Spinal cord (tissue), 10 donors: Measurements from ENCODE around the gene ZNF223. TPM values are rescaled to one million over a fixed set of nuclear protein-coding genes. Genes with fewer than 3 reads are reported as not detected.

Source experiments
- DNase-seq, 6 donors: peaks; one replicate each; pipeline versions ENCODE4 v3.0.0 to v3.0.0-alpha.2; 2013 to 2015; ENCODE audit warnings: low spot score in 6 of 6, low read depth in 4 of 6
- H3K27ac ChIP-seq: one replicate; pipeline ENCODE4 v1.5.1; 2013; ENCODE audit warnings: low read depth, low read length, control low read depth
- H3K27me3 ChIP-seq: one replicate; pipeline ENCODE4 v1.6.1; 2013; ENCODE audit warnings: low read length; ENCODE audit not compliant: control insufficient read depth, insufficient read depth
- H3K36me3 ChIP-seq: one replicate; pipeline ENCODE4 v1.6.1; 2013; ENCODE audit warnings: low read length; ENCODE audit not compliant: control insufficient read depth, insufficient read depth
- H3K4me1 ChIP-seq: one replicate; pipeline ENCODE4 v1.6.1; 2013; ENCODE audit warnings: low read length; ENCODE audit not compliant: control insufficient read depth, insufficient read depth
- H3K4me3 ChIP-seq: one replicate; pipeline ENCODE4 v1.5.1; 2013; ENCODE audit warnings: low read depth, low read length, control low read depth
- H3K9me3 ChIP-seq: one replicate; pipeline ENCODE4 v1.6.1; 2013; ENCODE audit warnings: low read length; ENCODE audit not compliant: control insufficient read depth, insufficient read depth
- WGBS: methylation state at CpG from one replicate; pipeline ENCODE4 v1.1.5; 2013; ENCODE audit warnings: missing lambda C conversion rate; ENCODE audit not compliant: insufficient coverage; 5-methylcytosine and 5-hydroxymethylcytosine counted together
- polyA plus RNA-seq, 2 donors: library from polyadenylated mRNA; unstranded; fragments of 120-200 nt; gene quantifications; one replicate each; pipeline ENCODE4 v1.2.1, GENCODE V29; 2013; ENCODE audit not compliant: insufficient read length in 2 of 2
- total RNA-seq, 2 donors: library from RNA; depleted of rRNA in 1 of 2; stranded (reverse); fragments of 120-200 nt in 1 of 2; fragments of >200 nt in 1 of 2; gene quantifications; one replicate each; pipeline versions ENCODE4 v1.2.3 to v1.2.4, GENCODE V29; 2013 to 2014
- donor health status: healthy.

The ZNF223 gene
- total and polyA plus RNA-seq, 4 donors = 9.6 to 14.4 (median 11.4) TPM

DNA sequence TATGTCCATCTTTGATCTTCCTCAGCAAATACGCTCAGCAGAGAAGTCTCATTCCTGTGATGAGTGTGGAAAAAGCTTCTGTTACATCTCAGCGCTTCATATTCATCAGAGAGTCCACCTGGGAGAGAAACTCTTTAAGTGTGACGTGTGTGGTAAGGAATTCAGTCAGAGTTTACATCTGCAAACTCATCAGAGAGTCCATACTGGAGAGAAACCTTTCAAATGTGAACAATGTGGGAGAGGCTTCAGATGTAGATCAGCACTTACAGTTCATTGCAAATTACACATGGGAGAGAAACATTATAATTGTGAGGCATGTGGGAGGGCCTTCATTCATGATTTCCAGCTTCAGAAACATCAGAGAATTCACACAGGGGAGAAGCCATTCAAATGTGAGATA lies 14.5 kb downstream of the ZNF223 start:
- Histone ChIP-seq H3K4me3 (no peak overlapping the region), H3K27me3 (no peaks in the 10 kb centered on the region), H3K9me3 (peaks cover 3% of the 10 kb centered on the region), H3K27ac (no peak overlapping the region), H3K36me3 (peaks cover 29% of the 10 kb centered on the region), H3K4me1 (no peaks in the 10 kb centered on the region)
- no CpG with 5 or more reads among the region's 3 CpGs for WGBS
- no peak for DNase-seq

DNA sequence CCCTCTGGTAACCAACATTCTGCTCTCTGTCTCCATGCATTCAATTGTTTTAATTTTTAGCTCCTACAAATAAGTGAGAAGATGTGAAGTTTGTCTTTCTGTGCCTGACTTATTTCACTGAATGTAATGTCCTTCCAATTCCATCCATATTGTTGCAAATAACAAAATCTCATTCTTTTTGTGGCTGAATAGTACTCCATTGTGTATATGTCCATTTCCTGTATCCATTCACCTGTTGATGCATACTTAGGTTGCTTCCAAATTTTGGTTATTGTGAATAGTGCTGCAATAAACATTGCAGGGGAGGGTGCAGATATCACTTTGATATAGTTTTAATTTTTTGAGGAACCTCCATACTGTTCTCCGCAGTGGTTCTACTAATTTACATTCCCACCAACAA lies 17.6 kb downstream of the ZNF223 start:
- WGBS = no CpG with 5 or more reads among the region's 1 CpG
- Histone ChIP-seq H3K4me1 (peaks cover 6% of the 10 kb centered on the region), H3K4me3 (no peak overlapping the region), H3K27me3 (no peaks in the 10 kb centered on the region), H3K9me3 (peaks cover 3% of the 10 kb centered on the region), H3K27ac (no peak overlapping the region), H3K36me3 (peaks cover 22% of the 10 kb centered on the region)
- no peak for DNase-seq

DNA sequence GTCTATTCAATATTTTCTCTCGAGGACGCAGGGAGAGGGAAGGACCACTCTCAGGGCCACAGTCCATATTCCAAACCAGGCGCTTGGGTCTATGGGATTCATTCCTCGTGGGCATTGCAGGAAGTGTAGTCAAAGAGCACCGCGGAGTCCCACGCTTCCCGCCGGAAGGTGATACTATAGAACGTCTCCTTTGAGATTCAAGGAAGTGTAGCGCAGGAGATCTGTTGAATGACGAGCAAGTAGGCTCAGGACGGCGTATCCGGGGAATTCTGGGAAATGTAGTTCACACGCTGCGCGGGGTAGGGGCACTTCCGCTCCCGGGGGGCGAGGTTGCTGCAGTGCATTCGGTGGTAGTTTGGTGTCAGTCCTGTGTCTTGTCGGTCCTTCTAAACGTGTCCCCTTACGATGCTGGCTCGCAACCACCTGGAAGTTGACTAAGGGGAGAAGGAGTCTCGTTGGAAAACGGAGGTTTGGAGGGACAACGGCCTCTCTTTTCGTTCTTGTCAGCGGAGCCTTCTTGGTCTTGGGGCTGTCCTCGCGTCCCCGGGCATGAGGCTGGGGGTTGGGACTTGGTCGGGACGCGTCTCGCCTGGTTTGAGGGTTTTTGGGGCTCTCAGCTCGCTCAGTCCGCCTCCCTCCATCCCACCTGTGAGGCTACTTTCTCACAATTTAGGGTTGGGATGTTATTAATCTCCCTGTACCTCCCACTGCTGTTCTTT lies 20.1 kb downstream of the ZNF223 start, which contains the start of gene ZNF284:
Gene ZNF284, plus strand, starts transcription at position 336 of the 719 bp plus-strand sequence. CDS start 4,231 bp downstream, outside the sequence.
- H3K27me3 ChIP-seq = no peaks in the 10 kb centered on the region
- peaks cover 10% of the 10 kb centered on the region for H3K36me3 ChIP-seq
- DNase-seq = peak; percentile 86 to 99 (median 90)
- WGBS = 0% methylated on average over 28 of the region's 40 CpGs
- peak within 1 kb of the TSS; percentile 27 for H3K27ac ChIP-seq
- H3K4me1 ChIP-seq = peaks cover 6% of the 10 kb centered on the region
- peak within 1 kb of the TSS; percentile 70 for H3K4me3 ChIP-seq
- H3K9me3 ChIP-seq = peaks cover under 1% of the 10 kb centered on the region

DNA sequence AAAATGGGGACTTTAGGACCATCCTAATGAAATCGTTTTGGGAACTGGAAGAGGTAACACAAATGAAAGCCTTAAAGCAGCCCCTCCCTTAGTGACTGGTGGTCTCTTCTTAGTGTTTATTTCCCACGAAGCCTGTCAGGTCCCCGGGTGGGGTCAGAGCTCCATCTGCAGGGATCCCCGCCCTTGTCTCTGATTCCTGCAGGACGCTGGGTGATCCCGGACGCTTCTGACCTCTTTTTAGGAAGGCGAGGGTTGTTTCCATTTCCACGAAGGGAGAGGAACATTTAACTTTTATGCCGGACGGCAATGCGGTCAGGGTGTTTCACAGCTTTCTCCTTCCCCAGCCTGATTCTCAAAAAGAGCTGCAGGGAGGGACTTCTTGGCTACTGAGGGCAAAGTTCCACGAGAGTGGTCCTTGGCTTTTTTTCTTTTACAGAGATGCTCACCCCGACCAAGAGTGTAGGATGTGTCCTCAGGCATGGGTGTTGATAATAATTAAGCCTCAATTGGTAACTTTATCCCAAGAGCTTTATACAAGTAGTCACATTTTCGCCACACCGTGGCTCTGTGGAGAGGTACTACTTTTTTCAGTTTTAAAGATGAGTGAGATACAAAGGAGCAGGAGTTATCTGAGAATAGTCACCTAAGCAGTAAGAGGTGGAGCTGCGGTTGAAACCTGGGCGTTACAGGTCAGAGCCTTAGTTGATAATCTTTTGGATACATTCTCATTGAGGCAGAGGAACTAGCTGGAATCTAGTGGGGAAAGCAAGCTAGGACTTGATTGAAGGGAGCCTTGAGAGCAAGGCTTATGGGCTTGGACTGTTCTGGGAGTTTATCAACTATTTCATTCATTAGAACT lies 20.9 kb downstream of the ZNF223 start:
- H3K4me1 ChIP-seq = peaks cover 6% of the 10 kb centered on the region
- DNase-seq = peak in 1 of 6 donors; percentile 6
- H3K4me3 ChIP-seq = peak overlapping the region; percentile 70
- no peak overlapping the region for H3K27ac ChIP-seq
- H3K36me3 ChIP-seq = peaks cover 4% of the 10 kb centered on the region
- WGBS = 27% methylated on average over 14 of the region's 18 CpGs
- H3K9me3 ChIP-seq = no peaks in the 10 kb centered on the region
- H3K27me3 ChIP-seq = no peaks in the 10 kb centered on the region

DNA sequence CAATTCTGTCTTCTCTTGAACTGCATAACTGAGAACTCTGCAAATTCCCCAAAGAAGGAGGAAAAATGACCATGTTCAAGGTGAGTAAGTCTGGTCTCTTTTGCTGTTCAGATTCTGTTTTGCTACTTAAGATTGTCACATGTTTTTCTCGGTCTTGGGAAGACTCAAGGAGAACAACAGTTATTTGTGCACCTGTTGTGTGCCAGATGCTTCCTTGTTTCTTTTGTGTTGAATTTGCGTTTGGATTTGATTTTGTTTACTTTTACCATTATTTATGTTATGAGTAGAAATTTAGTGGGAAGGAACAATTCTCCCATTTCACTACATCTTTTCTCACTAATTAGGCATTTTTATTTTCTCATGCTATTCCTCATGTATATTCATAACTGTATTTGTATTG lies 24.5 kb downstream of the ZNF223 start:
- H3K9me3 ChIP-seq = no peaks in the 10 kb centered on the region

DNA sequence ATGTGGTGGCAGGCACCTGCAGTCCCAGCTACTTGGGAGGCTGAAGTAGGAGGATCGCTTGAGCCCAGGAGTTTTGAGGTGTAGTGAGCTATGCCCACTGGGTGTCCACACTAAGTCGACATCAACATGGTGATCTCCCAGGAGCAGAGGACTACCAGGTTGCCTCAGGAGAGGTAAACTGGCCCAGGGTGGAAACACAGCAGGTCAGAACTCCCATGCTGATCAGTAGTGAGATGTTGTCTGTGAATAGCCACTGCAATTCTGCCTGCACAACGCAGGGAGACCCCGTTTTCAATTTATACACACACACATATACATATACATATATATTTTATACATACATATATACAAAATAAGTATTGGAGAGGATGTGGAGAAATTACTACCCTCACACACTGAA lies 40.3 kb downstream of the ZNF223 start:
- WGBS = 81% methylated on average over 2 of the region's 4 CpGs
- DNase-seq = no peak
- Histone ChIP-seq H3K27ac (no peak overlapping the region), H3K4me1 (peaks cover 6% of the 10 kb centered on the region), H3K36me3 (peaks cover 12% of the 10 kb centered on the region), H3K9me3 (no peaks in the 10 kb centered on the region), H3K27me3 (no peaks in the 10 kb centered on the region), H3K4me3 (no peak overlapping the region)

More for the DNA sequence above, 24.5 kb downstream of the ZNF223 start:
- Histone ChIP-seq H3K4me1 (peaks cover 6% of the 10 kb centered on the region), H3K4me3 (no peak overlapping the region), H3K27ac (no peak overlapping the region), H3K36me3 (peaks cover 18% of the 10 kb centered on the region), H3K27me3 (no peaks in the 10 kb centered on the region)
- WGBS = 80% methylated on average over 1 of the region's 2 CpGs
- no peak for DNase-seq

DNA sequence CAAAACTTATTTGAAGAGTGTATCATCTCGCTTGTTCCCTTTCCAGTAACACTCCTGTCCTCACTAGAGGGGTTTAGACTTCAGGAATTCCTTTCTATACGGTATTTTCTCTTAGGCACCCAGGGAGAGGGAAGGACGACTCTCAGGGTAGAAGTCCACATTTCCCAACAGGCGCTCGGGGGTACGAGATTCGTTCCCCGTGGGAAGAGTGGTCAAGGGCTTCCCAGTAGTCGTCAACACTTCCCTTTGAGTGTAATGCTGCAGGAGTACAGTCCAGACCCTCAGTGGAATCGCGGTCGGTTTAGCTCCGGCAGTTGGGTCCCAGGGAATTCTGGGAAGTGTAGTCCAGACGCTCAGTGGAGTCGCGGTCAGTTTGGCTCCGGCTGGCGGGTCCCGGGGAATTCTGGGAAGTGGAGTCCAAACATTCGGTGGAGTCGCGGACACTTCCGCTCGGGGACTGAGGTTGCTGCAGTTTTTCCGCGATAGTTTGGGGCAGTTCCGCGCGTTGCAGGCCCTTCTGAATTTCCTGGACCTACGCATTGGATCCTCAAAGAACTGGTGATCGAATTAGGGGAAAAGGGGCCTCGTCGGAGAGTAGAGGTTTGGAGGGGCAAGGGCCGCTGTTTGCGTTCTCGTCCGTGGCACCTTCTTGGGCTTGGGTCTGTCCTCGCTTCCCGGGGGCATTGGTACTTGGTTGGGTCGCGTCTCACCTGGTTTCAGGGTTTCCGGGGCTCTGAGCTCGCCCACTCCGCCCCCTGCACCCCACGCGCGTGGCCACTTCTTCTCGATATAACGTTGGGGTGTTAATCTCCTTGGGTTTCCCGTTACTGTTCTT lies 42.3 kb downstream of the ZNF223 start, which contains the start of gene ZNF224:
Gene ZNF224, plus strand, starts transcription at position 431 of the 835 bp plus-strand sequence. CDS start 3,513 bp downstream, outside the sequence.
- Histone ChIP-seq H3K27me3 (no peaks in the 10 kb centered on the region), H3K36me3 (peaks cover 9% of the 10 kb centered on the region), H3K4me3 (peak within 1 kb of the TSS; percentile 81), H3K4me1 (peaks cover 6% of the 10 kb centered on the region), H3K27ac (peak within 1 kb of the TSS; percentile 78), H3K9me3 (no peaks in the 10 kb centered on the region)
- under 1% methylated on average over 48 of the region's 50 CpGs for WGBS
- DNase-seq = peak; percentile 88 to 99 (median 92)

DNA sequence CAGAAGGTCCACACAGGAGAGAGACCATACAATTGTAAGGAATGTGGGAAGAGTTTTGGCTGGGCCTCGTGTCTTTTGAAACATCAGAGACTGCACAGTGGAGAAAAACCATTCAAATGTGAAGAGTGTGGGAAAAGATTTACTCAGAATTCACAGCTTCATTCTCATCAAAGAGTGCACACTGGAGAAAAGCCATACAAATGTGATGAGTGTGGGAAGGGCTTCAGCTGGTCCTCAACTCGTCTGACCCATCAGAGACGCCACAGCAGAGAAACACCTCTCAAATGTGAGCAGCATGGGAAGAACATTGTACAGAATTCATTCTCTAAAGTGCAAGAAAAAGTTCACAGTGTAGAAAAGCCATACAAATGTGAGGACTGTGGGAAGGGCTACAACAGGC lies 55.9 kb downstream of the ZNF223 start:
- Histone ChIP-seq H3K27ac (no peak overlapping the region), H3K36me3 (peaks cover 16% of the 10 kb centered on the region), H3K4me1 (no peaks in the 10 kb centered on the region), H3K9me3 (peaks cover 13% of the 10 kb centered on the region), H3K27me3 (no peaks in the 10 kb centered on the region), H3K4me3 (no peak overlapping the region)
- no peak for DNase-seq
- 90% methylated on average over 2 of the region's 3 CpGs for WGBS

DNA sequence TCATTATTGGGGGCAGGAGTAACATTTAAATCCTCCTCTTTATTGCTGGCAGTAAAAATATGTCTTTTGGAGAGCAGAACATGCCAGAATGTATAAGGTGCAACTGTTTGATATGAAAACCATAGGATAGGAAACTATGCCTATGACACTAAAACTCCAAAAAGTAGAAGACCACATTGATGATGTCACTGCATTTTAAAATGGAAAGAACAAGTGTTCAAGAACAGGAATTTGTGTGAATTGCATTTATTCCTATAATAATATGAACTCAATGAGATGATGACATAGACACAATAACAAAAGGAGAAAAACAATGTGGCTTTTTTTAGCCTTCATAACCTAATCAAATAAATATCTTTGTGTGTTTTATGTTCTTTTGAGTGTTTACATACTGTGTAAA lies 57.6 kb downstream of the ZNF223 start:
- no peak overlapping the region for H3K27ac ChIP-seq
- H3K4me1 ChIP-seq = peaks cover 2% of the 10 kb centered on the region
- no peak for DNase-seq
- no peak overlapping the region for H3K4me3 ChIP-seq
- H3K36me3 ChIP-seq = peaks cover 12% of the 10 kb centered on the region
- peaks cover 13% of the 10 kb centered on the region for H3K9me3 ChIP-seq
- H3K27me3 ChIP-seq = no peaks in the 10 kb centered on the region
